SK-N-SH (cell line): ENCODE measurements around the gene RDH16. TPM values are rescaled to one million over a fixed set of nuclear protein-coding genes. Genes with fewer than 3 reads are reported as not detected.
"Not testable (repeated sequence)": the region's sequence is repeated elsewhere in the genome, so short reads cannot be mapped to it uniquely, and the experiment has no call there.

Experiments used
- CTCF ChIA-PET: fragments of 300-600, 350-600 bp; formaldehyde crosslinking; extraction: SDS; loops from one replicate; lab custom pipeline; 2021; lab: Yijun Ruan, JAX
- POLR2A ChIA-PET: fragments of 350-600 bp; sonication (Branson Sonifier 250); formaldehyde crosslinking; extraction: SDS; loops from one replicate; lab custom pipeline; 2020; ENCODE audit warnings: antibody characterized with exemption, inconsistent platforms; lab: Yijun Ruan, JAX
- DNase-seq: peaks from one replicate; pipeline ENCODE4 v3.0.0; 2012
- H2AFZ ChIP-seq: fragments of 200-600 bp; sonication (generic); 2 replicates; pipeline ENCODE4 v1.8.1; 2016; ENCODE audit warnings: antibody characterized with exemption, mild to moderate bottlenecking, low read depth
- H3F3A ChIP-seq: fragments of 200-600 bp; sonication (generic); replicated peaks from 2 replicates; pipeline ENCODE3; 2016; ENCODE audit warnings: antibody characterized with exemption, mild to moderate bottlenecking; ENCODE audit not compliant: insufficient read depth
- H3K27ac ChIP-seq, 2 experiments: fragments of 200-500 bp in 1 of 2; fragments of 200-600 bp in 1 of 2; sonication (Bioruptor generic) in 1 of 2; sonication (generic), shearing (Covaris generic) in 1 of 2; 2 replicates each; pipeline versions ENCODE4 v1.5.1 to v1.6.1; 2014 to 2016; ENCODE audit warnings: low read depth in 2 of 2, inconsistent platforms in 1 of 2, low read length in 1 of 2, mild to moderate bottlenecking in 1 of 2, mixed read lengths in 1 of 2
- H3K27me3 ChIP-seq: fragments of 200-600 bp; sonication (generic), shearing (Covaris generic); 2 replicates; pipeline ENCODE4 v1.6.1; 2016; ENCODE audit warnings: mixed run types; ENCODE audit not compliant: insufficient read depth
- H3K36me3 ChIP-seq, 2 experiments: fragments of 200-500 bp in 1 of 2; fragments of 200-600 bp in 1 of 2; sonication (Bioruptor generic) in 1 of 2; sonication (generic) in 1 of 2; replicated peaks in 1 of 2; 2 replicates each; pipeline versions ENCODE3 to v1.5.1; 2014 to 2016; ENCODE audit warnings: low read length in 1 of 2, mild to moderate bottlenecking in 1 of 2; ENCODE audit not compliant: insufficient read depth in 2 of 2, control insufficient read depth in 1 of 2
- H3K4me1 ChIP-seq, 2 experiments: fragments of 200-500 bp in 1 of 2; fragments of 200-600 bp in 1 of 2; sonication (Bioruptor generic) in 1 of 2; sonication (generic), shearing (Covaris generic) in 1 of 2; 2 replicates each; pipeline versions ENCODE4 v1.5.1 to v1.6.1; 2014 to 2016; ENCODE audit warnings: low read depth in 1 of 2, low read length in 1 of 2, mixed run types in 1 of 2; ENCODE audit not compliant: insufficient read depth in 2 of 2, control insufficient read depth in 1 of 2
- H3K4me2 ChIP-seq: fragments of 200-600 bp; sonication (generic), shearing (Covaris generic); 2 replicates; pipeline ENCODE4 v1.6.1; 2017; ENCODE audit warnings: mixed run types
- H3K4me3 ChIP-seq, 2 experiments: fragments of 200-500 bp in 1 of 2; fragments of 200-600 bp in 1 of 2; sonication (Bioruptor generic) in 1 of 2; sonication (generic), shearing (Covaris generic) in 1 of 2; 2 replicates each; pipeline versions ENCODE4 v1.5.1 to v1.8.1; 2014 to 2016; ENCODE audit warnings: low read depth in 2 of 2, inconsistent platforms in 1 of 2, low read length in 1 of 2, mild to moderate bottlenecking in 1 of 2, mixed read lengths in 1 of 2, moderate library complexity in 1 of 2
- H3K79me2 ChIP-seq: fragments of 200-600 bp; sonication (generic); 2 replicates; pipeline ENCODE4 v1.8.1; 2017; ENCODE audit warnings: mild to moderate bottlenecking; ENCODE audit not compliant: insufficient read depth
- H3K9ac ChIP-seq: fragments of 200-600 bp; sonication (generic); 2 replicates; pipeline ENCODE4 v1.6.1; 2017; ENCODE audit warnings: mixed run types
- H3K9me2 ChIP-seq: fragments of 200-600 bp; sonication (generic); 2 replicates; pipeline ENCODE4 v1.6.1; 2017; ENCODE audit warnings: mixed run types
- H3K9me3 ChIP-seq: fragments of 200-600 bp; sonication (generic); 2 replicates; pipeline ENCODE4 v1.6.1; 2017; ENCODE audit warnings: mixed run types, mild to moderate bottlenecking, moderate library complexity
- H4K20me1 ChIP-seq: fragments of 200-600 bp; sonication (generic); 2 replicates; pipeline ENCODE4 v1.6.1; 2017; ENCODE audit warnings: mild to moderate bottlenecking, mixed run types; ENCODE audit not compliant: insufficient read depth
- WGBS: methylation state at CpG from one replicate; pipeline ENCODE4 v1.1.6; 2017; ENCODE audit warnings: low lambda C conversion rate; 5-methylcytosine and 5-hydroxymethylcytosine counted together
- polyA plus RNA-seq, 3 experiments: library from polyadenylated mRNA; depleted of rRNA; stranded (reverse); fragments of >200 nt; gene quantifications; 2 replicates each; pipeline ENCODE4 v1.2.3, GENCODE V29; 2012

Gene RDH16
- polyA plus RNA-seq, 1 of the 3 experiments (the other 2 are of a cell fraction), result 0.12 TPM

DNA sequence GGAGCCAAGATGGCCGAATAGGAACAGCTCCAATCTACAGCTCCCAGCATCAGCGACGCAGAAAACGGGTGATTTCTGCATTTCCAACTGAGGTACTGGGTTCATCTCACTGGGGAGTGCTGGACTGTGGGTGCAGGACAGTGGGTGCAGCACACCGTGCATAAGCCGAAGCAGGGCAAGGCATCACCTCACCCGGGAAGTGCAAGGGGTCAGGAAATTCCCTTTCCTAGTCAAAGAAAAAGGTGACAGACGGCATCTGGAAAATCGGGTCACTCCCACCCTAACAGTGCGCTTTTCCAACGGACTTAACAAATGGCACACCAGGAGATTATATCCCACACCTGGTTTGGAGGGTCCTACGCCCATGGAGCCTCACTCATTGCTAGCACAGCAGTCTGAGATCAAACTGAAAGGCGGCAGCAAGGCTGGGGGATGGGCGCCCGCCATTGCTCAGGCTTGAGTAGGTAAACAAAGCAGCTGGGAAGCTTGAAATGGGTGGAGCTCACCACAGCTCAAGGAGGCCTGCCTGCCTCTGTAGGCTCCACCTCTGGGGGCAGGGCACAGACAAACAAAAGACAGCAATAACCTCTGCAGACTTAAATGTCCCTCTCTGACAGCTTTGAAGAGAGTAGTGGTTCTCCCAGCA, 8.7 kb upstream of the RDH16 start:
- H3K4me3 ChIP-seq, H2AFZ ChIP-seq, CTCF ChIA-PET, H3K9me3 ChIP-seq, H3F3A ChIP-seq, H3K4me2 ChIP-seq, DNase-seq, H3K9ac ChIP-seq, H3K27ac ChIP-seq, POLR2A ChIA-PET, H3K27me3 ChIP-seq, H3K79me2 ChIP-seq, H3K36me3 ChIP-seq, H4K20me1 ChIP-seq, H3K9me2 ChIP-seq, H3K4me1 ChIP-seq: not testable (repeated sequence)
- 58% methylated on average over 15 of the region's 15 CpGs for WGBS

DNA sequence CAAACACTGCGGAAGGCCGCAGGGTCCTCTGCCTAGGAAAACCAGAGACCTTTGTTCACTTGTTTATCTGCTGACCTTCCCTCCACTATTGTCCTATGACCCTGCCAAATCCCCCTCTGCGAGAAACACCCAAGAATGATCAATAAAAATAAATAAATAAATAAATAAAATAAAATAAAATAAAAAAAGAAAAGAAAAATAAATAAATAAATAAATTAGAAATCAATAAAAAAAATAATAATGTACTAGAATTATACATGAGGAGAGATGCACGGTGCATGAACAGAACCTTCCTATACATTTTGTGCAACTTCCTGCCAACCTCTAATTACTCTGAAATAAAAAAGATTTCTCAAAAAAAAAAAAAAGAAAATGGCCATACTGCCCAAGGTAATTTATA, 7.7 kb upstream of the RDH16 start:
- H3F3A ChIP-seq, H3K36me3 ChIP-seq, H3K9me2 ChIP-seq, H3K4me2 ChIP-seq, H2AFZ ChIP-seq, CTCF ChIA-PET, DNase-seq, H4K20me1 ChIP-seq, H3K9me3 ChIP-seq, H3K4me1 ChIP-seq, POLR2A ChIA-PET, H3K27me3 ChIP-seq, H3K9ac ChIP-seq, H3K79me2 ChIP-seq, H3K4me3 ChIP-seq, H3K27ac ChIP-seq: not testable (repeated sequence)
- 70% methylated on average over 4 of the region's 4 CpGs for WGBS

DNA sequence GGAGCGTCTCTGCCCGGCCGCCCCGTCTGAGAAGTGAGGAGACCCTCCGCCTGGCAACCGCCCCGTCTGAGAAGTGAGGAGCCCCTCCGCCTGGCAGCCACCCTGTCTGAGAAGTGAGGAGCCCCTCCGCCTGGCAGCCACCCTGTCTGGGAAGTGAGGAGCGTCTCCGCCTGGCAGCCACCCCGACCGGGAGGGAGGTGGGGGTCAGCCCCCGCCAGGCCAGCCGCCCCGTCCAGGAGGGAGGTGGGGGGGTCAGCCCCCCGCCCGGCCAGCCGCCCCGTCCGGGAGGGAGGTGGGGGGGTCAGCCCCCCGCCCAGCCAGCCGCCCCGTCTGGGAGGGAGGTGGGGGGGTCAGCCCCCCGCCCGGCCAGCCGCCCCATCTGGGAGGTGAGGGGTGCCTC, 6.1 kb upstream of the RDH16 start:
- H4K20me1 ChIP-seq, H3K4me3 ChIP-seq, H3K36me3 ChIP-seq, H3K27ac ChIP-seq, H3K27me3 ChIP-seq, H2AFZ ChIP-seq, H3K4me1 ChIP-seq, H3K4me2 ChIP-seq, H3K9ac ChIP-seq, H3K79me2 ChIP-seq, CTCF ChIA-PET, H3F3A ChIP-seq, H3K9me3 ChIP-seq, H3K9me2 ChIP-seq, POLR2A ChIA-PET, DNase-seq: not testable (repeated sequence)
- WGBS, result no CpG with 5 or more reads among the region's 27 CpGs

DNA sequence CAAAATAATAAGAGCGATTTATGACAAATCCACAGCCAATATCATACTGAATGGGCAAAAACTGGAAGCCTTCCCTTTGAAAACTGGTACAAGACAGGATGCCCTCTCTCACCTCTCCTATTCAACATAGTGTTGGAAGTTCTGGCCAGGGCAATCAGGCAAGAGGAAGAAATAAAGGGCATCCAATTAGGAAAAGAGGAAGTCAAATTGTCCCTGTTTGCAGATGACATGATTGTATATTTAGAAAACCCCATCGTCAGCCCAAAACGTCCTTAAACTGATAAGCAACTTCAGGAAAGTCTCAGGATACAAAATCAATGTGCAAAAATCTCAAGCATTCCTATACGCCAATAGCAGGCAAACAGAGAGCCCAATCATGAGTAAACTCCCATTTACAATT, 4.8 kb upstream of the RDH16 start:
- H3F3A ChIP-seq, H3K9me2 ChIP-seq, H3K79me2 ChIP-seq, H3K36me3 ChIP-seq, H3K4me1 ChIP-seq, H3K4me2 ChIP-seq, H3K4me3 ChIP-seq, CTCF ChIA-PET, H3K27me3 ChIP-seq, H3K9ac ChIP-seq, POLR2A ChIA-PET, H2AFZ ChIP-seq, H4K20me1 ChIP-seq, DNase-seq, H3K27ac ChIP-seq, H3K9me3 ChIP-seq: not testable (repeated sequence)
- 20% methylated on average over 4 of the region's 4 CpGs for WGBS
